Left ventricle myocardium inferior (tissue), 1 donor: ENCODE measurements around the gene GNB5. TPM values are rescaled to one million over a fixed set of nuclear protein-coding genes. Genes with fewer than 3 reads are reported as not detected.
A peak's percentile ranks its signal among the peaks of the same experiment; 100 is the strongest.

Source experiments
- DNase-seq: peaks from one replicate; pipeline ENCODE4 v3.0.0-alpha.2; 2020
- H3K27ac ChIP-seq: fragments of 200-600 bp; replicated peaks from 2 replicates; pipeline ENCODE4 v1.8.0; 2021
- H3K27me3 ChIP-seq: fragments of 200-600 bp; 2 replicates; pipeline ENCODE4 v1.8.0; 2021; ENCODE audit warnings: low read depth
- H3K36me3 ChIP-seq: fragments of 200-600 bp; 2 replicates; pipeline ENCODE4 v1.8.0; 2021
- H3K4me1 ChIP-seq: fragments of 200-600 bp; 2 replicates; pipeline ENCODE4 v1.8.0; 2021
- H3K4me3 ChIP-seq: fragments of 200-600 bp; 2 replicates; pipeline ENCODE4 v1.8.0; 2021; ENCODE audit warnings: mild to moderate bottlenecking, moderate library complexity
- H3K9me3 ChIP-seq: fragments of 200-600 bp; replicated peaks from 2 replicates; pipeline ENCODE4 v1.8.0; 2021
- CTCF ChIP-seq: fragments of 200-600 bp; IDR thresholded peaks from 2 replicates; pipeline ENCODE4 v1.8.0; 2021; ENCODE audit warnings: antibody characterized with exemption, mild to moderate bottlenecking, borderline replicate concordance
- intact Hi-C: fragments of 100-400 bp; cut with micrococcal nuclease; formaldehyde crosslinking; loops from one replicate; pipeline ENCODE4 v1.11.0; 2022
- total RNA-seq: library from RNA; stranded (reverse); fragmentation: NEBNext Ultra II Directional; extraction: Animal tissue kit (Norgen Biotek cat#: 25700); gene quantifications from one replicate; pipeline ENCODE4 v1.2.1, GENCODE V29; 2021
- donor health status: DM: no; HTN: yes; CAD: no; lungs with severe emphysema.

Gene GNB5
- total RNA-seq, 1 donor from 2014 or later = 10.5 TPM

GRCh38 chr15:52146261-52146660 lies 44.9 kb downstream of the GNB5 start:
- TF ChIP-seq CTCF = no peak
- Histone ChIP-seq H3K27ac (no peak overlapping the region), H3K9me3 (no peaks in the 10 kb centered on the region), H3K27me3 (no peaks in the 10 kb centered on the region), H3K4me3 (no peak overlapping the region), H3K36me3 (peaks cover 37% of the 10 kb centered on the region), H3K4me1 (no peaks in the 10 kb centered on the region)
- no peak for DNase-seq
- intact Hi-C loops = no loop called here

GRCh38 chr15:52144656-52145178 lies 46.5 kb downstream of the GNB5 start:
- no peaks in the 10 kb centered on the region for H3K4me1 ChIP-seq
- peaks cover 26% of the 10 kb centered on the region for H3K36me3 ChIP-seq
- H3K4me3 ChIP-seq = no peak overlapping the region
- no peak for TF ChIP-seq CTCF
- no peaks in the 10 kb centered on the region for H3K9me3 ChIP-seq
- intact Hi-C loops = no loop called here
- no peak for DNase-seq
- H3K27me3 ChIP-seq = no peaks in the 10 kb centered on the region
- H3K27ac ChIP-seq = no peak overlapping the region

GRCh38 chr15:52143873-52144272 lies 47.3 kb downstream of the GNB5 start:
- intact Hi-C loops = no loop called here
- peaks cover 18% of the 10 kb centered on the region for H3K36me3 ChIP-seq
- H3K27me3 ChIP-seq = no peaks in the 10 kb centered on the region
- H3K4me3 ChIP-seq = no peak overlapping the region
- no peaks in the 10 kb centered on the region for H3K4me1 ChIP-seq
- no peak for DNase-seq
- no peak for TF ChIP-seq CTCF
- no peaks in the 10 kb centered on the region for H3K9me3 ChIP-seq
- no peak overlapping the region for H3K27ac ChIP-seq

GRCh38 chr15:52140646-52141045 lies 50.5 kb downstream of the GNB5 start:
- Histone ChIP-seq H3K4me1 (peaks cover 13% of the 10 kb centered on the region), H3K27me3 (no peaks in the 10 kb centered on the region), H3K4me3 (no peak overlapping the region), H3K36me3 (no peaks in the 10 kb centered on the region), H3K9me3 (no peaks in the 10 kb centered on the region), H3K27ac (no peak overlapping the region)
- TF ChIP-seq CTCF = no peak
- no peak for DNase-seq
- intact Hi-C loops = no loop called here

- no peaks in the 10 kb centered on the region for H3K27me3 ChIP-seq
- TF ChIP-seq CTCF = peak; percentile 80
- H3K4me1 ChIP-seq = peaks cover 13% of the 10 kb centered on the region
- H3K9me3 ChIP-seq = no peaks in the 10 kb centered on the region
- peak; percentile 66 for DNase-seq
- H3K36me3 ChIP-seq = peaks cover 4% of the 10 kb centered on the region
- no peak overlapping the region for H3K27ac ChIP-seq
- H3K4me3 ChIP-seq = no peak overlapping the region
- intact Hi-C loops = no loop called here
These were observed 51.4 kb downstream of the GNB5 start for GRCh38 chr15:52139599-52140462.
